Glomerular visceral epithelial cell (primary cell): ENCODE measurements around the gene SOX1.

Source experiments
- DNase-seq: peaks from one replicate; pipeline ENCODE4 v3.0.0-alpha.2; 2016; ENCODE audit errors: extremely low spot score

The SOX1 gene

GRCh38 chr13:112072534-112073244, 5.7 kb downstream of the SOX1 start:
- no peak for DNase-seq

GRCh38 chr13:112073245-112074138, 6.5 kb downstream of the SOX1 start:
- no peak for DNase-seq

- DNase-seq = no peak
Measured at GRCh38 chr13:112074139-112074865, 7.4 kb downstream of the SOX1 start.

- DNase-seq = no peak
Measured at GRCh38 chr13:112077729-112078128, 10.8 kb downstream of the SOX1 start.

- no peak for DNase-seq
Measured at GRCh38 chr13:112078216-112078615, 11.3 kb downstream of the SOX1 start.

- DNase-seq = no peak
Measured at GRCh38 chr13:112078879-112079531, 12.1 kb downstream of the SOX1 start.

- DNase-seq = no peak
Measured at GRCh38 chr13:112079696-112080095, 12.7 kb downstream of the SOX1 start.

GRCh38 chr13:112083971-112084370, 17.0 kb downstream of the SOX1 start:
- no peak for DNase-seq

GRCh38 chr13:112092453-112092852, 25.5 kb downstream of the SOX1 start:
- no peak for DNase-seq

- DNase-seq = no peak
Measured at GRCh38 chr13:112095354-112095753, 28.4 kb downstream of the SOX1 start.

GRCh38 chr13:112096959-112097358, 30.0 kb downstream of the SOX1 start:
- DNase-seq = no peak

- no peak for DNase-seq
Measured at GRCh38 chr13:112097770-112098169, 30.8 kb downstream of the SOX1 start.

GRCh38 chr13:112098699-112099098, 31.8 kb downstream of the SOX1 start:
- DNase-seq = no peak

- DNase-seq = no peak
Measured at GRCh38 chr13:112101360-112101930, 34.5 kb downstream of the SOX1 start.

- no peak for DNase-seq
Measured at GRCh38 chr13:112102243-112102642, 35.3 kb downstream of the SOX1 start.

- no peak for DNase-seq
Measured at GRCh38 chr13:112103260-112103838, 36.4 kb downstream of the SOX1 start.

GRCh38 chr13:112103961-112104880, 37.3 kb downstream of the SOX1 start:
- DNase-seq = no peak

GRCh38 chr13:112104881-112105234, 37.9 kb downstream of the SOX1 start:
- no peak for DNase-seq

GRCh38 chr13:112105244-112105681, 38.3 kb downstream of the SOX1 start:
- DNase-seq = no peak

- DNase-seq = no peak
Measured at GRCh38 chr13:112105892-112106291, 38.9 kb downstream of the SOX1 start.
